Trophoblast cell (in vitro differentiated cells and primary cell): ENCODE results near the gene NPY5R.

Experiments used
- DNase-seq, 2 donors: peaks; one replicate each; pipeline ENCODE4 v3.0.0-alpha.2; 2016
- H2AFZ ChIP-seq: 2 replicates; pipeline ENCODE4 v1.6.1; 2013; ENCODE audit warnings: low read length, moderate library complexity, mild to moderate bottlenecking; ENCODE audit not compliant: insufficient read depth, poor library complexity
- H2AK5ac ChIP-seq: 2 replicates; pipeline ENCODE4 v1.6.1; 2013; ENCODE audit warnings: mild to moderate bottlenecking, low read length
- H2BK120ac ChIP-seq: 2 replicates; pipeline ENCODE4 v1.6.1; 2013; ENCODE audit warnings: low read length, mild to moderate bottlenecking, moderate library complexity; ENCODE audit not compliant: insufficient read depth, poor library complexity
- H2BK12ac ChIP-seq: 2 replicates; pipeline ENCODE4 v1.6.1; 2013; ENCODE audit warnings: mild to moderate bottlenecking, low read length, moderate library complexity
- H2BK5ac ChIP-seq: 2 replicates; pipeline ENCODE4 v1.6.1; 2013; ENCODE audit warnings: low read length, low read depth, moderate library complexity, mild to moderate bottlenecking; ENCODE audit not compliant: poor library complexity
- H3K14ac ChIP-seq: 2 replicates; pipeline ENCODE4 v1.6.1; 2013; ENCODE audit warnings: mild to moderate bottlenecking, low read length
- H3K18ac ChIP-seq: 2 replicates; pipeline ENCODE4 v1.6.1; 2013; ENCODE audit warnings: mild to moderate bottlenecking, low read length
- H3K23ac ChIP-seq: 2 replicates; pipeline ENCODE4 v1.6.1; 2013; ENCODE audit warnings: low read length
- H3K27ac ChIP-seq: 2 replicates; pipeline ENCODE4 v1.5.1; 2013; ENCODE audit warnings: low read depth, mild to moderate bottlenecking, inconsistent platforms, low read length, moderate library complexity
- H3K27me3 ChIP-seq: 2 replicates; pipeline ENCODE4 v1.6.1; 2013; ENCODE audit warnings: inconsistent platforms, mild to moderate bottlenecking, low read length, moderate library complexity; ENCODE audit not compliant: insufficient read depth
- H3K36me3 ChIP-seq, 2 experiments: 1 replicate in 1 of 2; 2 replicates in 1 of 2; pipeline ENCODE4 v1.6.1; 2013; ENCODE audit warnings: low read length in 2 of 2, mild to moderate bottlenecking in 2 of 2, moderate library complexity in 1 of 2; ENCODE audit not compliant: insufficient read depth in 2 of 2, control insufficient read depth in 1 of 2
- H3K4ac ChIP-seq: 2 replicates; pipeline ENCODE4 v1.6.1; 2013; ENCODE audit warnings: low read depth, mild to moderate bottlenecking, low read length, moderate library complexity
- H3K4me1 ChIP-seq, 2 experiments: 1 replicate in 1 of 2; 2 replicates in 1 of 2; pipeline ENCODE4 v1.6.1; 2013; ENCODE audit warnings: low read length in 2 of 2, mild to moderate bottlenecking in 2 of 2, moderate library complexity in 1 of 2; ENCODE audit not compliant: insufficient read depth in 2 of 2, control insufficient read depth in 1 of 2
- H3K4me2 ChIP-seq: 2 replicates; pipeline ENCODE4 v1.6.1; 2013; ENCODE audit warnings: inconsistent platforms, mild to moderate bottlenecking, low read length, moderate library complexity
- H3K4me3 ChIP-seq: 2 replicates; pipeline ENCODE4 v1.5.1; 2013; ENCODE audit warnings: mild to moderate bottlenecking, low read depth, low read length, inconsistent platforms
- H3K79me1 ChIP-seq: one replicate; pipeline ENCODE4 v1.6.1; 2013; ENCODE audit warnings: low read length
- H3K79me2 ChIP-seq: 2 replicates; pipeline ENCODE4 v1.6.1; 2013; ENCODE audit warnings: low read length, mild to moderate bottlenecking; ENCODE audit not compliant: control insufficient read depth, insufficient read depth, poor library complexity
- H3K9ac ChIP-seq: 2 replicates; pipeline ENCODE4 v1.6.1; 2013; ENCODE audit warnings: mild to moderate bottlenecking, low read length
- H3K9me3 ChIP-seq: 2 replicates; pipeline ENCODE4 v1.6.1; 2013; ENCODE audit warnings: low read depth, mild to moderate bottlenecking, control low read depth, inconsistent platforms, low read length; ENCODE audit not compliant: insufficient read depth
- H4K12ac ChIP-seq: 2 replicates; pipeline ENCODE4 v1.6.1; 2013; ENCODE audit warnings: low read depth, mild to moderate bottlenecking, low read length, moderate library complexity
- H4K8ac ChIP-seq: 2 replicates; pipeline ENCODE4 v1.6.1; 2013; ENCODE audit warnings: low read depth, mild to moderate bottlenecking, low read length, moderate library complexity
- H4K91ac ChIP-seq: one replicate; pipeline ENCODE4 v1.6.1; 2013; ENCODE audit warnings: low read depth, mild to moderate bottlenecking, low read length, moderate library complexity
- WGBS: extraction: QIAGEN DNeasy Blood & Tissue Kit; methylation state at CpG from one replicate; pipeline ENCODE4 v1.1.7; 2013; ENCODE audit warnings: missing lambda C conversion rate; ENCODE audit not compliant: insufficient read length, insufficient coverage; ENCODE audit errors: extremely low coverage; 5-methylcytosine and 5-hydroxymethylcytosine counted together

The NPY5R gene

DNA sequence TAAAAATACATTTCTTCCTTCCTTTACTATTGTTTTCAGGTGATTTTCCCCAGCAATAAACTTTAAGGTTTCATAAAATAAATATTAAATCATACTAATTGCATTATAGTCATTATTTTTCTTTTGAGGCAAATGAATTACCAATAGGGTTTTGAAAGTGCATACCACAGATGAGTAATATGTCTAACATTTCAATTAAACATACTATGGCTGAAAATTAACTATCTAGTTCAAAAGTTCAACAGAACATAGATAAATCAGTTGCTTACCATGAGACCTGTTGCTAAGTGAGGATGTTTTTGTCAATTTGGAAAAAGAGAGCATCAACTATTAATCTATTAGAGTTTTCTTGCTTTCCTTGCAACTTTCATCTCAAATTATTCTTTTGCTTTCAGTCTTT, 35.0 kb downstream of the NPY5R start:
- no peaks in the 10 kb centered on the region for H3K4me1 ChIP-seq
- H3K4me2 ChIP-seq: no peak overlapping the region
- H2BK12ac ChIP-seq: no peak overlapping the region
- no peak overlapping the region for H3K9ac ChIP-seq
- no peak overlapping the region for H2BK120ac ChIP-seq
- no peaks in the 10 kb centered on the region for H3K79me1 ChIP-seq
- no peak overlapping the region for H4K91ac ChIP-seq
- no peak overlapping the region for H3K27ac ChIP-seq
- H2AK5ac ChIP-seq: no peak overlapping the region
- no peak overlapping the region for H2AFZ ChIP-seq
- H3K79me2 ChIP-seq: no peaks in the 10 kb centered on the region
- no peaks in the 10 kb centered on the region for H3K36me3 ChIP-seq
- no peak for DNase-seq
- H3K4ac ChIP-seq: no peak overlapping the region
- H3K18ac ChIP-seq: no peak overlapping the region
- no peak overlapping the region for H4K12ac ChIP-seq
- H2BK5ac ChIP-seq: no peak overlapping the region
- H4K8ac ChIP-seq: no peak overlapping the region
- no peak overlapping the region for H3K23ac ChIP-seq
- no peak overlapping the region for H3K4me3 ChIP-seq
- H3K14ac ChIP-seq: no peak overlapping the region
- H3K9me3 ChIP-seq: no peaks in the 10 kb centered on the region
- no peaks in the 10 kb centered on the region for H3K27me3 ChIP-seq

DNA sequence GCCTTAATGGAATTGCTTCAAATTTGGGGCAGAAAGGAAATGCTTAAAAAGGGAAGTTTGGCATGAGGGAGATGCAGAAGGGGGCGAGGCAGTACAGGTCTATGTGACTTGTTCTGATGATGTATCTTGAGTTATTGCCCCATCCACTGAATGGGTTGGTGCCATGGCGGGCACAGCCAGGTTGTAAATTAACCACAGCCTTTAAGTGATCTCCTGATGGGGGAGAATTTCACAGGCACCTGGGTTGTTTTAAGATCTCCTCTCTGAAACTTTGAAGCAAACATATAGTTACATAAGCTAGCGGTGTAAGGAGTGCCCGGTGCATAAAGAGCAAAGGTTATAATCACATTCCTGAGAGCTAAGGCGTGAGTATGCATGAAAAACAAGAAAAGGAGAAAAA, 37.0 kb downstream of the NPY5R start:
- Histone ChIP-seq H2AFZ (no peak overlapping the region), H3K4me2 (no peak overlapping the region), H3K4me1 (no peaks in the 10 kb centered on the region), H3K27me3 (no peaks in the 10 kb centered on the region), H4K12ac (no peak overlapping the region), H3K36me3 (no peaks in the 10 kb centered on the region), H3K79me2 (no peaks in the 10 kb centered on the region), H2BK12ac (no peak overlapping the region), H4K91ac (no peak overlapping the region), H3K18ac (no peak overlapping the region), H2BK120ac (no peak overlapping the region), H3K9me3 (no peaks in the 10 kb centered on the region), H3K27ac (no peak overlapping the region), H3K79me1 (no peaks in the 10 kb centered on the region), H3K23ac (no peak overlapping the region), H4K8ac (no peak overlapping the region), H3K4me3 (no peak overlapping the region), H2AK5ac (no peak overlapping the region), H3K4ac (no peak overlapping the region), H2BK5ac (no peak overlapping the region), H3K14ac (no peak overlapping the region), H3K9ac (no peak overlapping the region)
- no CpG with 5 or more reads among the region's 5 CpGs for WGBS
- DNase-seq: no peak

DNA sequence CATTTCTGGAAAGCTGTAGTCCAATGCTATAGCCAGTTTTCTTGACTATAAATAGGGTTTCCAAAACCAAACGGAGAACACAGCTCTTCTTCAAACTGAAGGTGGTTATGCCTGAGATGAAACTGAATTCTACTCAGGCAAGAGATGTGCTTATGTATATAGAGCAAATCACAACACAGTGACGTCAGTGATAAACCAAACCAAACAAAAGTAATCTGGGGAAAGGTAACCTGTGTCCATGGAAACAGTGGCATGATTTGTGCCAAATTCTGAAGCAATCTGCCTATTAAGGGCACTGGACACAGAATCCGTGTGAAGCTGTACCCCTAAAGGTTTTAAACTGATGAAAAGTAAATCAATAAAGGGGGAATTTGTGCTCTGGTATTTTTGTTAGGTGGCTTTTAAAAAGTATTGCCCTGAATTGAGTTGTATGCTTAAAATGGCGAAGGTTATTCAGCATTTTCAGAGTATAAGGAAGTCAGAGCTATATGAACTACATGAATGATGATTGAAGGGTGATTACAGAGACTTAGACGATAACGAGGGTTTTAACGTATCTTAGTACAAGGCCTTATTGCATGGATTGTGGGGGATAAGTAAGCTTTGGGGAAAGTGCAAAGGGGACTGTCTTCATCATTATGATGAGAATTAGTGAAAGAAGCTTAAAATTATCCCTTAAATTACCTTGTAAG, 38.6 kb downstream of the NPY5R start:
- Histone ChIP-seq H3K4me3 (no peak overlapping the region), H3K9me3 (peaks cover 1% of the 10 kb centered on the region), H4K91ac (no peak overlapping the region), H4K12ac (no peak overlapping the region), H3K27ac (no peak overlapping the region), H3K14ac (no peak overlapping the region), H2BK5ac (no peak overlapping the region), H3K4ac (no peak overlapping the region), H4K8ac (no peak overlapping the region), H2AFZ (no peak overlapping the region), H3K79me1 (no peaks in the 10 kb centered on the region), H3K23ac (no peak overlapping the region), H3K9ac (no peak overlapping the region), H3K4me2 (no peak overlapping the region), H2BK120ac (no peak overlapping the region), H2BK12ac (no peak overlapping the region), H3K18ac (no peak overlapping the region), H2AK5ac (no peak overlapping the region), H3K36me3 (no peaks in the 10 kb centered on the region), H3K27me3 (no peaks in the 10 kb centered on the region), H3K79me2 (no peaks in the 10 kb centered on the region), H3K4me1 (no peaks in the 10 kb centered on the region)
- peak in 1 of 2 donors; percentile 17 for DNase-seq
- no CpG with 5 or more reads among the region's 7 CpGs for WGBS

DNA sequence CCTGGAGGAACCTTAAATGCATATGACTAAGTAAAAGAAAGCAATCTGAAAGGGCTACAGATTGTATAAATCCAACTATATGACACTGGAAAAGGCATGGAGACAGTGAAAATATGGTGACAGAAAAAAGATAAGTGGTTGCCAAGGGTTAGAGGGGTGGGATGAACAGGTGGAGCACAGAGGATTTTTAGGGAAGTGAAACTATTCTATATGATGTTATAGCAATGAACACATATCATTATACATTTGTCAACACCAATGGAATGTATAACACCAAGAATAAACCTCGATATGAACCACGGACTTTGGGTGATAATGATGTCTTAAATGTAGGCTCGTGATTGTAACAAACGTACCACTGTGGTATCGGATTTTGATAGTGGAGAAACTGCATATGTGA, 40.7 kb downstream of the NPY5R start:
- no peak overlapping the region for H3K4me2 ChIP-seq
- H2AK5ac ChIP-seq: no peak overlapping the region
- H2BK120ac ChIP-seq: no peak overlapping the region
- H3K27me3 ChIP-seq: no peaks in the 10 kb centered on the region
- H4K12ac ChIP-seq: no peak overlapping the region
- no peaks in the 10 kb centered on the region for H3K79me1 ChIP-seq
- H3K14ac ChIP-seq: no peak overlapping the region
- peaks cover 3% of the 10 kb centered on the region for H3K9me3 ChIP-seq
- H3K18ac ChIP-seq: no peak overlapping the region
- WGBS: no CpG with 5 or more reads among the region's 5 CpGs
- H3K36me3 ChIP-seq: no peaks in the 10 kb centered on the region
- no peak overlapping the region for H3K23ac ChIP-seq
- H3K79me2 ChIP-seq: no peaks in the 10 kb centered on the region
- H3K4me3 ChIP-seq: no peak overlapping the region
- no peak for DNase-seq
- no peaks in the 10 kb centered on the region for H3K4me1 ChIP-seq
- H3K9ac ChIP-seq: no peak overlapping the region
- no peak overlapping the region for H2BK5ac ChIP-seq
- no peak overlapping the region for H3K4ac ChIP-seq
- H2BK12ac ChIP-seq: no peak overlapping the region
- no peak overlapping the region for H2AFZ ChIP-seq
- H4K91ac ChIP-seq: no peak overlapping the region
- no peak overlapping the region for H4K8ac ChIP-seq
- no peak overlapping the region for H3K27ac ChIP-seq
